Gastrocnemius medialis (tissue), 4 donors: ENCODE data around the gene ZIM2.

Experiments
- CTCF ChIP-seq, 5 experiments: fragments of 450-650 bp in 3 of 5; fragments of 200-600 bp in 2 of 5; sonication (generic) in 2 of 5; IDR thresholded peaks in 4 of 5; conservative IDR thresholded peaks in 1 of 5; 1 replicate in 4 of 5; 2 replicates in 1 of 5; pipeline ENCODE4 v1.5.1; 2016 to 2019; ENCODE audit warnings: antibody characterized with exemption in 5 of 5, mild to moderate bottlenecking in 3 of 5, moderate library complexity in 3 of 5
- POLR2A ChIP-seq, 2 donors: fragments of 450-650 bp; IDR thresholded peaks; one replicate each; pipeline ENCODE4 v1.6.1; 2017; ENCODE audit warnings: antibody characterized with exemption in 2 of 2, mild to moderate bottlenecking in 2 of 2, moderate library complexity in 2 of 2

- no peak for TF ChIP-seq POLR2A (IDR thresholded peaks at IDR 0.05)
- no peak for TF ChIP-seq CTCF (IDR thresholded peaks at IDR 0.05 in 4 of 5, conservative IDR thresholded peaks at IDR 0.05 in 1 of 5)
Measured at GRCh38 chr19:56821675-56822074, 18.9 kb downstream of the ZIM2 start.
